PC-9 (cell line): ENCODE measurements around the gene KRTAP12-2.

ENCODE experiments used
- EZH2 ChIP-seq: fragments of 200-600 bp; sonication (generic); IDR thresholded peaks from 2 replicates; pipeline ENCODE4 v1.8.0; 2017; ENCODE audit warnings: antibody characterized with exemption, low read depth
- TF ChIP-seq, protein P1 (sequence below): fragments of 200-600 bp; sonication (generic); conservative IDR thresholded peaks from 2 replicates; pipeline ENCODE4 v1.6.1; 2017; ENCODE audit warnings: mixed run types, antibody characterized with exemption, mild to moderate bottlenecking, moderate library complexity

DNA sequence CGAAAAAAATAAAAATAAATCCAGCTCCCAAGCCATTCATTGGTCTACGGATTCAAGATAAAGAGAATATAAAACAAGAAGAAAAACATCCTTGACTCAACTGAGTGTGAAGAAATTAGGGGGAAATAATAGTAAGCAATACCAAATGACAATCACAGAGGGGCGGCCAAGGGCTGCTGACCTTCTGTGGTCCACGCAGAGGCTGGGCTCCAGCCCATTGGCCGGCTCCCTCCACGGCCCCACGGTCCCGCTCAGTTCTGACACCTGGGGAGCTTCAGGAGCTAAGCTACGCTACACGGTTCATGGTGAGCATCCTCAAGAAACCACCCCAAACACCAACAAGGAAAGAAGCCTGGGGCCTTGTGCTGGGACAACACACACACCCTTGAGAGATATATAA, 29.8 kb upstream of the KRTAP12-2 start:
- TF ChIP-seq, protein P1, sequence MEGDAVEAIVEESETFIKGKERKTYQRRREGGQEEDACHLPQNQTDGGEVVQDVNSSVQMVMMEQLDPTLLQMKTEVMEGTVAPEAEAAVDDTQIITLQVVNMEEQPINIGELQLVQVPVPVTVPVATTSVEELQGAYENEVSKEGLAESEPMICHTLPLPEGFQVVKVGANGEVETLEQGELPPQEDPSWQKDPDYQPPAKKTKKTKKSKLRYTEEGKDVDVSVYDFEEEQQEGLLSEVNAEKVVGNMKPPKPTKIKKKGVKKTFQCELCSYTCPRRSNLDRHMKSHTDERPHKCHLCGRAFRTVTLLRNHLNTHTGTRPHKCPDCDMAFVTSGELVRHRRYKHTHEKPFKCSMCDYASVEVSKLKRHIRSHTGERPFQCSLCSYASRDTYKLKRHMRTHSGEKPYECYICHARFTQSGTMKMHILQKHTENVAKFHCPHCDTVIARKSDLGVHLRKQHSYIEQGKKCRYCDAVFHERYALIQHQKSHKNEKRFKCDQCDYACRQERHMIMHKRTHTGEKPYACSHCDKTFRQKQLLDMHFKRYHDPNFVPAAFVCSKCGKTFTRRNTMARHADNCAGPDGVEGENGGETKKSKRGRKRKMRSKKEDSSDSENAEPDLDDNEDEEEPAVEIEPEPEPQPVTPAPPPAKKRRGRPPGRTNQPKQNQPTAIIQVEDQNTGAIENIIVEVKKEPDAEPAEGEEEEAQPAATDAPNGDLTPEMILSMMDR = no peak
- TF ChIP-seq EZH2 = no peak
